Naive thymus-derived CD8-positive, alpha-beta T cell (primary cell): ENCODE data around the gene OR2A25. TPM values are rescaled to one million over a fixed set of nuclear protein-coding genes. Genes with fewer than 3 reads are reported as not detected.
"Not testable (repeated sequence)": the region's sequence is repeated elsewhere in the genome, so short reads cannot be mapped to it uniquely, and the experiment has no call there.

Experiments
- ATAC-seq, 2 donors: fragments of 150-1000 bp; cut with Tn5 transposase in 1 of 2; sonication (Bioruptor Pico), chemical (Tn5 transposase) in 1 of 2; 1 replicate in 1 of 2; 2 replicates in 1 of 2; pipeline ENCODE4 v1.10.0; 2021; ENCODE audit warnings: mild to moderate bottlenecking in 2 of 2, moderate library complexity in 2 of 2
- POLR2A ChIA-PET: fragments of 350-600 bp; sonication (Branson Sonifier 250); formaldehyde crosslinking; loops from one replicate; lab custom pipeline; 2021; ENCODE audit warnings: antibody characterized with exemption; lab: Charles Lee
- DNase-seq, 10 donors: peaks; one replicate each; pipeline versions ENCODE4 v3.0.0 to v3.0.0-alpha.2; 2020 to 2022
- H3K27ac Mint-ChIP-seq, 10 donors: one replicate each; pipeline ENCODE4 v1.8.0; 2020 to 2022; ENCODE audit warnings: mild to moderate bottlenecking in 10 of 10, mixed read lengths in 10 of 10, moderate library complexity in 4 of 10, inconsistent platforms in 1 of 10
- H3K27me3 Mint-ChIP-seq, 5 donors: one replicate each; pipeline ENCODE4 v1.8.0; 2021 to 2022; ENCODE audit warnings: mixed read lengths in 5 of 5
- H3K36me3 Mint-ChIP-seq, 3 donors: one replicate each; pipeline ENCODE4 v1.8.0; 2020 to 2022; ENCODE audit warnings: mixed read lengths in 3 of 3, mild to moderate bottlenecking in 2 of 3, inconsistent platforms in 1 of 3
- H3K4me1 Mint-ChIP-seq, 4 donors: one replicate each; pipeline ENCODE4 v1.8.0; 2021 to 2022; ENCODE audit warnings: mixed read lengths in 4 of 4
- H3K4me3 Mint-ChIP-seq, 10 donors: one replicate each; pipeline ENCODE4 v1.8.0; 2020 to 2022; ENCODE audit warnings: mild to moderate bottlenecking in 10 of 10, mixed read lengths in 10 of 10, moderate library complexity in 6 of 10, inconsistent platforms in 1 of 10
- H3K9me3 Mint-ChIP-seq, 9 donors: one replicate each; pipeline ENCODE4 v1.8.0; 2020 to 2022; ENCODE audit warnings: mixed read lengths in 9 of 9, mild to moderate bottlenecking in 3 of 9, inconsistent platforms in 1 of 9, moderate library complexity in 1 of 9
- polyA plus RNA-seq, 3 donors: library from polyadenylated mRNA; unstranded; fragments of 300-500 nt; fragmentation: Illumina TruSeq; gene quantifications; one replicate each; pipeline ENCODE4 v1.2.3, GENCODE V29; 2021
- total RNA-seq, 8 experiments: library from RNA in 2 of 8; stranded (reverse) in 2 of 8; gene quantifications; one replicate each; pipeline ENCODE4 v1.2.3 and lab custom pipeline; 2021 to 2026

OR2A25 gene
- total and polyA plus RNA-seq, 5 experiments from 2014 or later, result not detected

- H3K9me3 Mint-ChIP-seq, result peaks cover 0 to 1% (median 0%) of the 10 kb centered on the region in 9 donors
- H3K4me3 Mint-ChIP-seq, result no peak overlapping the region
- DNase-seq (no peak), ATAC-seq (no peak)
- no peaks in the 10 kb centered on the region for H3K36me3 Mint-ChIP-seq
- H3K4me1 Mint-ChIP-seq, result no peaks in the 10 kb centered on the region
- H3K27me3 Mint-ChIP-seq, result peaks cover 13 to 34% (median 18%) of the 10 kb centered on the region in 5 donors
- POLR2A ChIA-PET, result no interaction called here
- H3K27ac Mint-ChIP-seq, result no peak overlapping the region
These were observed 33.2 kb upstream of the OR2A25 start for GRCh38 chr7:144036302-144036885.

DNA sequence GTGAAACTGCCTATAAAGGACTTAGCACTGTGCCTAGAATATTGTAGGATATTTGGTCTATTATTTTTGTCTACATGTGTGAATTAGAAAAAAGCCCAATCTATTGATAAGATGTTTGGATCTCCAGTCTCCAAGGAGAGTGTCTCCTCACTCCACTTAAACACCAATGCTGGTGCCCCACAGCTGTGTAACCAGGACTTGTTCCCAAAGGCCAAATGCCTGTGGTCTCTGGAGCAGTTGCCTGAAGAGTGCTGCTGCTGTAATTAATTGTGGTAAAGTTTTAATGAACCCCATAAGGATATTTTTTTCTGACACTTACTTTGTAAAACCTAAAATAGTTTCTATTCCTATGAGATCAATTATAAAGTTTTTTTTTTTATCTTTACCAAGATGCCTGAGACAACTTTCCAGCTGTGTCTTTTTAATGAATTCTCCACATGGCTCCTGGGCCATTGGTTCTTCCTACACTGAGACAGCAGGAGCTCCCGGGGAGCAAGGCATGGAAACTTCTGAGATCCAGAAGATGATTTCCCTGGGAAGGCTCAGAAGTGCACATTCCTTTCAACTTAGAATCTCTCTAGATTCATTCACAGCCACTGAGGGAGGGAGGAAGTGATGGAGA, 32.1 kb upstream of the OR2A25 start:
- Mint-ChIP-seq H3K4me1 (no peaks in the 10 kb centered on the region), H3K36me3 (no peaks in the 10 kb centered on the region), H3K4me3 (no peak overlapping the region), H3K27me3 (peaks cover 7 to 32% (median 17%) of the 10 kb centered on the region in 5 donors), H3K9me3 (peaks cover 0 to 1% (median 0%) of the 10 kb centered on the region in 9 donors), H3K27ac (no peak overlapping the region)
- no peak for ATAC-seq
- no peak for DNase-seq
- POLR2A ChIA-PET, result no interaction called here

- DNase-seq (no peak), ATAC-seq (no peak)
- Mint-ChIP-seq H3K4me3 (no peak overlapping the region), H3K36me3 (no peaks in the 10 kb centered on the region), H3K27ac (no peak overlapping the region), H3K4me1 (no peaks in the 10 kb centered on the region), H3K9me3 (peaks cover 0 to 1% (median 0%) of the 10 kb centered on the region in 9 donors), H3K27me3 (peaks cover 1 to 19% (median 14%) of the 10 kb centered on the region in 5 donors)
- POLR2A ChIA-PET, result no interaction called here
These were observed 30.7 kb upstream of the OR2A25 start for GRCh38 chr7:144038887-144039286.

DNA sequence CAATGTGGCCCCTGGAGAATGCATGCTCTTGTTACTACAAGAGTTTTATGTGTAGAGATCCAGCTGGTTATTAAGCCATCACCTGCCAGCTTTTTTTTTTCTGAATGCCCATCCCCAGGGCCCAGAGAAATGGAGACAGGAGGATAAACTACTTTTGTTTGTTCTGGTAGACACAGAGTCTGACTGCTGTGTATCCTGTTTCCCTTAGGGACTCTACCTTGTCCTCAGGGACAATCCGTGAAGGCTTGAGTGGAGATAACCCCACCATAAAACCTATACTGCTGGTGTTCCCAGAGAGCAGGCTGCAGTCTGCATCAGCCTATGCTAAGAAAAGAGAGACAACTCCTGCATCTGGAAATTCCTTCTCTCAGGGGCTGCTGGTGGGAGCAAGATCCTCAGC, 21.0 kb upstream of the OR2A25 start, which contains the start of gene OR2A5:
Gene OR2A5, plus strand, starts transcription at position 301 of the 400 bp plus-strand sequence. CDS start 1,454 bp downstream, outside the sequence.
- H3K27ac Mint-ChIP-seq, result no peak within 1 kb of the TSS
- POLR2A ChIA-PET, result no interaction called here
- no peak for ATAC-seq

DNA sequence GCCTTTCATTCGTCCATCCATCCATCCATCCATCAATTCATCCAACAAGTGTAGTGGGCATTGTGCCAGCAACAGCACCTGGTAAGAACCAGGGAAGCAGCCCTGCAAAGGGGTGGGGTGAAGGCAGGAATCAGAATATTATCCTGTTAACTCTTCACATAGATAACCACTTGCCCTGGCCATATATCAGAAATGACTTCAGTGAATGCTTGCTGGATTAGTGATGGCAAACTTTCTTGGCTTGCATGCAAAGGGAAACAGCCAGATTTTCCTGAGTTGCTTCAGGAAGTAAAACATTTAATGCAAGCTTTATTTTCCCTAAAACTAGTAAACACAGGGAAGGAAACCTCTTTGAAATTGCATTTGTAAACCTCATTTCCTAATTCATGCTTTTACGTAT, 20.1 kb upstream of the OR2A25 start:
- POLR2A ChIA-PET, result no interaction called here
- H3K27ac Mint-ChIP-seq, result no peak overlapping the region
- ATAC-seq (no peak), DNase-seq (no peak)
- H3K36me3 Mint-ChIP-seq, result no peaks in the 10 kb centered on the region
- H3K9me3 Mint-ChIP-seq, result peaks cover 0 to 2% (median 0%) of the 10 kb centered on the region in 9 donors
- H3K4me1 Mint-ChIP-seq, result no peaks in the 10 kb centered on the region
- H3K4me3 Mint-ChIP-seq, result no peak overlapping the region
- peaks cover 0 to 26% (median 12%) of the 10 kb centered on the region in 5 donors for H3K27me3 Mint-ChIP-seq

More for the DNA sequence above, 21.0 kb upstream of the OR2A25 start, which contains the start of gene OR2A5:
- Mint-ChIP-seq H3K4me3 (no peak within 1 kb of the TSS), H3K9me3 (peaks cover 0 to 2% (median 0%) of the 10 kb centered on the region in 9 donors), H3K4me1 (no peaks in the 10 kb centered on the region), H3K36me3 (no peaks in the 10 kb centered on the region), H3K27me3 (peaks cover 0 to 26% (median 12%) of the 10 kb centered on the region in 5 donors)
- DNase-seq, result no peak

GRCh38 chr7:144050093-144050492, 19.5 kb upstream of the OR2A25 start:
- POLR2A ChIA-PET, result no interaction called here
- H3K36me3 Mint-ChIP-seq, result no peaks in the 10 kb centered on the region
- peaks cover 0 to 26% (median 12%) of the 10 kb centered on the region in 5 donors for H3K27me3 Mint-ChIP-seq

DNA sequence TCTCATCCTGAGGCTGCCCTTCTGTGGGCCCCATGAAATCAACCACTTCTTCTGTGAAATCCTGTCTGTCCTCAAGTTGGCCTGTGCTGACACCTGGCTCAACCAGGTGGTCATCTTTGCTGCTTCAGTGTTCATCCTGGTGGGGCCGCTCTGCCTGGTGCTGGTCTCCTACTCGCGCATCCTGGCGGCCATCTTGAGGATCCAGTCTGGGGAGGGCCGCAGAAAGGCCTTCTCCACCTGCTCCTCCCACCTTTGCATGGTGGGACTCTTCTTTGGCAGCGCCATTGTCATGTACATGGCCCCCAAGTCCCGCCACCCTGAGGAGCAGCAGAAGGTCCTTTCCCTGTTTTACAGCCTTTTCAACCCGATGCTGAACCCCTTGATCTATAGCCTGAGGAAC, 18.7 kb upstream of the OR2A25 start:
- DNase-seq, H3K4me1 Mint-ChIP-seq, H3K4me3 Mint-ChIP-seq, H3K9me3 Mint-ChIP-seq, POLR2A ChIA-PET, ATAC-seq, H3K36me3 Mint-ChIP-seq, H3K27ac Mint-ChIP-seq: not testable (repeated sequence)
- peaks cover 0 to 29% (median 19%) of the 10 kb centered on the region in 5 donors for H3K27me3 Mint-ChIP-seq

More at GRCh38 chr7:144050093-144050492, 19.5 kb upstream of the OR2A25 start:
- H3K27ac Mint-ChIP-seq, result no peak overlapping the region
- DNase-seq (no peak), ATAC-seq (no peak)
- H3K9me3 Mint-ChIP-seq, result peaks cover 0 to 2% (median 0%) of the 10 kb centered on the region in 9 donors
- no peak overlapping the region for H3K4me3 Mint-ChIP-seq
- H3K4me1 Mint-ChIP-seq, result no peaks in the 10 kb centered on the region

GRCh38 chr7:144057954-144058353, 11.7 kb upstream of the OR2A25 start:
- Mint-ChIP-seq H3K9me3 (peaks cover 0 to 13% (median 7%) of the 10 kb centered on the region in 9 donors), H3K4me3 (no peak overlapping the region), H3K36me3 (peaks cover 2 to 10% (median 5%) of the 10 kb centered on the region in 3 donors), H3K27me3 (peaks cover 5 to 40% (median 15%) of the 10 kb centered on the region in 5 donors), H3K27ac (no peak overlapping the region), H3K4me1 (no peaks in the 10 kb centered on the region)
- ATAC-seq, result no peak
- DNase-seq, result no peak
- POLR2A ChIA-PET, result no interaction called here

- peaks cover 2 to 10% (median 5%) of the 10 kb centered on the region in 3 donors for H3K36me3 Mint-ChIP-seq
These were observed 5.9 kb upstream of the OR2A25 start for GRCh38 chr7:144063710-144064109.

DNA sequence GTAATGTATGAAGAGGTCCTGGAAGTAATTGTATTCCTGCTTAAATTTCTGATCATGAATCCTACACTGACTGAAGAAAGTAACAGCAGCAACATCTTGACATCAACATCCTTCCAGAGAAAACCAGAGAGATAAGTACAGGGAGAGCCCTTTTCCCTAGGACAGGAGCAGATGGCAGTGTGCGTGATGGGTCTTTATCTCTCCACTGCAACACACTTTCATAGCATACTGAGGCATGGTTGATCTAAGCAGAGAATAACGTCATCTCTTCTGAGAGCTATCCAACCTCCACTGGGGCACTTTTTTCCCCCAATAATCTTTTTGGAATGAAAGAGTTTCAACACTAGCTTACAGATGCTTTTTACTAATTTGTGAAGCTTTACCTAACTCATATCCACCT, 342 bp downstream of the OR2A25 start:
- POLR2A ChIA-PET, result no interaction called here
- H3K27ac Mint-ChIP-seq, result no peak overlapping the region
- H3K4me3 Mint-ChIP-seq, result no peak overlapping the region
- ATAC-seq, result no peak
- no peak for DNase-seq
- no peaks in the 10 kb centered on the region for H3K9me3 Mint-ChIP-seq
- peaks cover 2 to 14% (median 5%) of the 10 kb centered on the region in 5 donors for H3K27me3 Mint-ChIP-seq
- H3K4me1 Mint-ChIP-seq, result no peaks in the 10 kb centered on the region
- no peaks in the 10 kb centered on the region for H3K36me3 Mint-ChIP-seq

More at GRCh38 chr7:144063710-144064109, 5.9 kb upstream of the OR2A25 start:
- Mint-ChIP-seq H3K4me3 (no peak overlapping the region), H3K27me3 (peaks cover 4 to 42% (median 21%) of the 10 kb centered on the region in 5 donors), H3K27ac (peak overlapping the region in 1 of 10 donors; percentile 41), H3K9me3 (peaks cover 0 to 11% (median 7%) of the 10 kb centered on the region in 9 donors), H3K4me1 (no peaks in the 10 kb centered on the region)
- POLR2A ChIA-PET, result no interaction called here
- DNase-seq (no peak), ATAC-seq (no peak)

DNA sequence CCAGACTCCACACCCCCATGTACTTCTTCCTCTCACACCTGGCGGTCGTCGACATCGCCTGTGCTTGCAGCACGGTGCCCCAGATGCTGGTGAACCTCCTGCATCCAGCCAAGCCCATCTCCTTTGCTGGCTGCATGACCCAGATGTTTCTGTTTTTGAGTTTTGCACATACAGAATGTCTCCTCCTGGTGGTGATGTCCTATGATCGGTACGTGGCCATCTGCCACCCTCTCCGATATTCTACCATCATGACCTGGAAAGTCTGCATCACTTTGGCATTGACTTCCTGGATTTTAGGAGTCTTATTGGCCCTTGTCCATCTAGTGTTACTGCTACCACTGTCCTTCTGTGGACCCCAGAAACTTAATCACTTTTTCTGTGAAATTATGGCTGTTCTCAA, 4.8 kb downstream of the OR2A25 start:
- ATAC-seq (no peak), DNase-seq (no peak)
- Mint-ChIP-seq H3K4me3 (no peak overlapping the region), H3K9me3 (peaks cover 0 to 2% (median 0%) of the 10 kb centered on the region in 9 donors), H3K36me3 (no peaks in the 10 kb centered on the region), H3K4me1 (no peaks in the 10 kb centered on the region), H3K27ac (peak overlapping the region in 1 of 10 donors; percentile 13), H3K27me3 (peaks cover 1 to 10% (median 5%) of the 10 kb centered on the region in 5 donors)
- POLR2A ChIA-PET, result no interaction called here

GRCh38 chr7:144085978-144086377, 16.4 kb downstream of the OR2A25 start, which contains the start of gene OR2A12:
TSS of gene OR2A12 (plus strand) at chr7:144086278. CDS start at chr7:144095108, 8,830 bp downstream.
- no peak for ATAC-seq
- POLR2A ChIA-PET, result no interaction called here
- peaks cover 0 to 10% (median 2%) of the 10 kb centered on the region in 9 donors for H3K9me3 Mint-ChIP-seq
- no peak for DNase-seq
- peaks cover 0 to 4% (median 0%) of the 10 kb centered on the region in 3 donors for H3K36me3 Mint-ChIP-seq
- peaks cover 0 to 11% (median 0%) of the 10 kb centered on the region in 5 donors for H3K27me3 Mint-ChIP-seq
- H3K27ac Mint-ChIP-seq, result no peak within 1 kb of the TSS
- H3K4me3 Mint-ChIP-seq, result no peak within 1 kb of the TSS
- H3K4me1 Mint-ChIP-seq, result no peaks in the 10 kb centered on the region

DNA sequence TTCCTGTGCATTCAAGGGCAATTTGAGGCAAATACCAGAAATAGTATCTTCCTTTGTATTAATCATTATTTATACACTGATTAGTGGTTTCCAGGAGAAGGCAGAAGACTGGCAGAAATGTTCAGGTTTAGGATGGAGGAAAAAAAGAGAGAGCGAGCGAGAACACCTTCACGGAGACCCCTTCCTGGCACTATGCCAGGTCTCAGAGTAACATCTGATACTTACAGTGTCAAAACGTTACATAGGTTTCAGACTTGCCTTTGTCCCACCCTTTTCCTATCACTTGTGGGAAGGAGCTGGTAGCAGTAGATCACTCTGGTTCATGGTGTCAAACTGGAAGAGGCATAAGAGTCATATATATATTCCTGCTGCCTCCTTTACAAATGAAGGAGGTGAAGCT, 17.1 kb downstream of the OR2A25 start:
- Mint-ChIP-seq H3K27ac (no peak overlapping the region), H3K4me3 (no peak overlapping the region), H3K36me3 (peaks cover 0 to 4% (median 0%) of the 10 kb centered on the region in 3 donors), H3K27me3 (peaks cover 0 to 12% (median 4%) of the 10 kb centered on the region in 5 donors), H3K4me1 (no peaks in the 10 kb centered on the region), H3K9me3 (peaks cover 0 to 11% (median 2%) of the 10 kb centered on the region in 9 donors)
- no peak for DNase-seq
- POLR2A ChIA-PET, result no interaction called here
- no peak for ATAC-seq
